IPS DF 6.9 (cell line): ENCODE measurements around the gene BHLHE23.

Experiments
- DNase-seq: peaks from one replicate; pipeline ENCODE4 v3.0.0-alpha.2; 2013; ENCODE audit warnings: low read depth, low spot score
- H3K27ac ChIP-seq: one replicate; pipeline ENCODE4 v1.5.1; 2013; ENCODE audit warnings: low read length, control low read depth
- H3K27me3 ChIP-seq: 2 replicates; pipeline ENCODE4 v1.6.1; 2013; ENCODE audit warnings: mild to moderate bottlenecking, low read length; ENCODE audit not compliant: control insufficient read depth, insufficient read depth
- H3K36me3 ChIP-seq: 2 replicates; pipeline ENCODE4 v1.6.1; 2013; ENCODE audit warnings: low read length; ENCODE audit not compliant: control insufficient read depth, insufficient read depth
- H3K4me1 ChIP-seq: 2 replicates; pipeline ENCODE4 v1.6.1; 2013; ENCODE audit warnings: low read length; ENCODE audit not compliant: control insufficient read depth, insufficient read depth
- H3K4me3 ChIP-seq: 2 replicates; pipeline ENCODE4 v1.5.1; 2013; ENCODE audit warnings: mild to moderate bottlenecking, low read length
- H3K9me3 ChIP-seq: 2 replicates; pipeline ENCODE4 v1.6.1; 2013; ENCODE audit warnings: low read length, inconsistent platforms; ENCODE audit not compliant: control insufficient read depth, insufficient read depth
- WGBS: extraction: QIAGEN DNeasy Blood & Tissue Kit; methylation state at CpG from one replicate; pipeline ENCODE4 v1.1.7; 2013; ENCODE audit warnings: mixed read lengths, missing lambda C conversion rate; ENCODE audit not compliant: insufficient read length, insufficient coverage; 5-methylcytosine and 5-hydroxymethylcytosine counted together

The BHLHE23 gene

DNA sequence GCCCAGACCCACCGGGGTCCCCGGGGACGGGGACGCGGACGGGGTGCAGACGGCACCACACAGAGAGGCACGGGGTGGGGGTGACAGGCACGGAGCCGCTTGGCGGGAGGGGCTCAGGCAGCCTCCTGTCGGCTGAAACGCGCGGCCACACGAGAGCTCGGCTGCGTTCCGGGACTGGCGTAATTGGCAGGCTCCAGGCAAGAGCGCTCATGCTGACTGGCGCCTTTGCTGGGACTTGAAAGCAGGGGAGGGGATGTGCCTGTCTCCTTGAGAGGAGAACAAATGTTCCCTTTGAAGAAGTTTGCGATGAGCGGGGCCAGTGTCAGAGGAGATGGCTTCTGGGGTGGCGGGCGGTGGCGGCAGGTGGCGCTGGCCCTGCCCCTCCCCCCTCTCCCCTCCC lies 25.8 kb downstream of the BHLHE23 start:
- no peaks in the 10 kb centered on the region for H3K36me3 ChIP-seq
- H3K27ac ChIP-seq, result no peak overlapping the region
- no peak for DNase-seq
- H3K27me3 ChIP-seq, result no peaks in the 10 kb centered on the region
- H3K4me3 ChIP-seq, result no peak overlapping the region
- H3K4me1 ChIP-seq, result 0 out of 2 replicates have a peak, but pooled peaks cover 5% of the 10 kb centered on the region
- no CpG with 5 or more reads among the region's 28 CpGs for WGBS
- no peaks in the 10 kb centered on the region for H3K9me3 ChIP-seq

DNA sequence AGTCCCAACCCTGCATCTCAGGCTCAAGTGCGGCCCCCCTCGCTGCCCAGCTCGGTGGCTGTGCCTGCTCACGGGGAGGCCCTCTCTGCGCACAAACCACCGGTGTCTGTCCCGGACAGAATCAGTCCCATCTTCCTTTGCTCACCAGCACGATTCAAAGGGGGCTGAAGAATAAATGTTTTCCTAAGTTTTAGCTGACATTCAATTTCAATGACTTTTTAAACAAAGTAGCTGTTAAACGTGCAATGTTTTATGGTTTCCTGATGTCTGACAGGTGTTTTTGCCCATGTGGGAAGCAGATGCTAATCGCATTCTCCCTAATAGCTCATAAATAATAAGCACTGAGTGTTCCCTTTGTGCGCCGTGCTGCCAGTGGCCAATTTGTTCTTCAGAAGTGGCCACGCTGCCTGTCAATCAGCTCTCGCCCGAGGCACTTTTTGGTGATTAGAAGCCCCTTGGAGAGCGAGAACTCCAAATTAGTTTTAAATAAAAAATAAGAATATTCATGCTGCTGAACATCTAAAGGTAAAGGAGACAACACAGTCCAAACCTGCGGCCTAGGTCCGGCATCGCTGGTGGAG lies 26.3 kb downstream of the BHLHE23 start:
- no peaks in the 10 kb centered on the region for H3K27me3 ChIP-seq
- WGBS, result no CpG with 5 or more reads among the region's 19 CpGs
- no peak overlapping the region for H3K4me3 ChIP-seq
- H3K9me3 ChIP-seq, result no peaks in the 10 kb centered on the region
- no peaks in the 10 kb centered on the region for H3K36me3 ChIP-seq
- H3K4me1 ChIP-seq, result 0 out of 2 replicates have a peak, but pooled peaks cover 5% of the 10 kb centered on the region
- DNase-seq, result no peak
- H3K27ac ChIP-seq, result no peak overlapping the region

DNA sequence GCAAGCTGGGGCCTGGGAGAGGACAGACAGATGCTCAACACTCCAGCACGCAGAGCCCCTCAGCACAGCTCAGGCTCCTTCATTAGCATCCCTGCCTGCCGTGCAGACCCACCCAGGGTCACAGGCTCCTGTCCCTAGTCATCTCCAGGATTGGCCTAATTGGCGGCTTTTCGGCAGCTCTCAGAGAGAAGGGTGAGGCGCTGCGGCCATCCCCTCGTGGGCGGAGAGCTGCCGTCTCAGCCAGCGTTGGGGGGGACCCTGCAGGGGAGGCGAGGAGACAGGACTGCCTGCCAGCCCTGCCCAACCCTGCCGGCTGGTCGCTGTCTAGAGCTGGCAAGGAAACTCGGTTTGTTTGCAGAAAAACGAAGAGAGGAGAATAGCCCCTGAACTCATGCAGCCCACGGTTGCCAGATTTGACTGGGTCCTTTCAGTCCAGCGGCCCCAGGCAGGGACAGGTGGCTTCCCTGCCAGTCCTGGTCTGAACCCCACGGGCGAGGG lies 26.8 kb downstream of the BHLHE23 start:
- Histone ChIP-seq H3K4me1 (0 out of 2 replicates have a peak, but pooled peaks cover 5% of the 10 kb centered on the region), H3K27me3 (no peaks in the 10 kb centered on the region), H3K4me3 (no peak overlapping the region), H3K9me3 (no peaks in the 10 kb centered on the region), H3K36me3 (no peaks in the 10 kb centered on the region), H3K27ac (no peak overlapping the region)
- no CpG with 5 or more reads among the region's 19 CpGs for WGBS
- no peak for DNase-seq

DNA sequence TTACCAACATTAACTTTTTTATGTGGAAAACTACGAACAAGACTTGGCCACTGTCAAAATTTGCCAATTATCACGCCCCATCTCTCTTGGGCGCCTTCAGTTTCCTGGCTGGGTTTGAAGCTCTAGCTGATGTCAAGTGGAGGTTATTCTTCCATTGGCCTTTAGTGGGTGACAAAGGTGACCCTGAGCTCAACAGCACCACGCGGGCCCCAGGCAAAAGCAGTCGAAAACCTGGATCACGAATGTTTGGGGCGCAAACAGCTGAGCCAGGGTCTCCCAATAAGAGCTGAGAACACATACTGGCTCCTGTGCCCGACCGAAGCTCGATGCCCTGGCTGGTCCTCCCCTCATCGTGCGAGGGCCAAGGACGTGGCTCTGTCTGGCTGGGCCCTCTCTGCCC lies 27.5 kb downstream of the BHLHE23 start:
- DNase-seq, result no peak
- H3K27me3 ChIP-seq, result no peaks in the 10 kb centered on the region
- no peak overlapping the region for H3K27ac ChIP-seq
- no peaks in the 10 kb centered on the region for H3K9me3 ChIP-seq
- WGBS, result no CpG with 5 or more reads among the region's 14 CpGs
- no peaks in the 10 kb centered on the region for H3K36me3 ChIP-seq
- H3K4me3 ChIP-seq, result no peak overlapping the region
- H3K4me1 ChIP-seq, result peaks cover 6% of the 10 kb centered on the region

DNA sequence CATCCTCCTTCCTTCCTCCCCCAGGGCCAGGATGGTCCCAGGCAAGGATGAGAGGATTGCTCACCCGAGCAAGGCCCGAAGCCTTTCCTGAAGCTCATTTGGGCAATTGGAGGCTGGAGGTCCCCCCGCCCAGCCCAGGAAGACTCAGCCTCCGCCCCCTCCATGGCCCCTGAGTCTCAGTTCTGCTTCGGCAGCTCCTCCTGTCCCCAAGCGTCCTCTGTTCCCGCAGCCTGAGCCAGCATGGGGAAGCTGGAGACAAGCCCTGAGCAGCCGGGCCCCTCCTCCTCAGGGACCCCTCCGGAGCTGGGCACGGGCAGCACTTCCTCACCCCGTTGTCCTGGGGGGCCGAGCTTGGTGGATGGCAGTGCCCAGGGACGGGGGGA lies 28.2 kb downstream of the BHLHE23 start:
- no peak overlapping the region for H3K4me3 ChIP-seq
- H3K4me1 ChIP-seq, result peaks cover 8% of the 10 kb centered on the region
- no peaks in the 10 kb centered on the region for H3K36me3 ChIP-seq
- no peak overlapping the region for H3K27ac ChIP-seq
- H3K27me3 ChIP-seq, result no peaks in the 10 kb centered on the region
- no CpG with 5 or more reads among the region's 13 CpGs for WGBS
- no peak for DNase-seq
- H3K9me3 ChIP-seq, result no peaks in the 10 kb centered on the region

DNA sequence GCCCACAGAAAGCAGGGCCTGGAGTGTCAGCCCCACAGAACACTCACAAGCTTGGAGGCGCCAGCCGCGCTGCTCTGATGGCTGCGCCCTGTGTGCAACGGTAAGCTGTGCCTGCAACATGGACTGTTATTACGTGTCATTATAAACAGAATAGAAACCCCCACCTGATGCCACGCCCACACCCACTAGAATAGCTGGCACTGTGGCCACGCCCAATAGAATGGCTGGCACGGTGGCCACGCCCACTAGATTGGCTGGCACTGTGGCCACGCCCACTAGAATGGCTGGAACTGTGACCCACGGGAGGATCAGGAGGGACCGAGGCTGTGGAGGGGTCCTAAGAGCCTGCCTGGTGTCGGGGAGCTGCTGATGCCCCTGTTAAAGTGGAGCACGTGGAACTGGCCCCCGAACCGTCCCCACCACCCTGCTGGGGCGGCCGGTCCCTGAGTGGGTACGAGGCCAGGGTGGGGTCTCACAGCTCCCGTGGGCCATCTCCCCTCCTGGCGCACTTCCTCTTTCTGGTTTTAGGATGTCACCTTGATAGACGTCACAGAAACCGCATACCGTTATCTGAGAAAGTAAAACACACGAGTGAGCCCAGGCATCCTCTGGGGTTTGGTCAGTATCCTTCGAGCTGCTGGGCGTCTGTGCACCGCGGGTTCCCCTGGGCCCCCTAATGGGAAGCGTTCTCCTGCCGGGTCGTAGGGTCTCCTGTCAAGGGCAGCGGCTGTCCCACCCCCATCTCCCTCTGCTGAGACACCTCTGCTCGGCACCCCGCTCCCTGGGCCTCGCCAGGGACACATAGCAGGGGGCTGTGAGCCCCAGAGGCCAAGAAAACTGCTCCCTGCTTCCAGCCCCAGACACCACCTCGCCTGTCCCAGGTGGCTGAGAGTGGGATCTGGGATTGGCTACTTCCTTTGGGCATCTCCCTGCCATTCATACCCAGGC lies 28.9 kb downstream of the BHLHE23 start:
- Histone ChIP-seq H3K4me3 (no peak overlapping the region), H3K27ac (no peak overlapping the region), H3K36me3 (no peaks in the 10 kb centered on the region), H3K4me1 (peaks cover 8% of the 10 kb centered on the region), H3K9me3 (no peaks in the 10 kb centered on the region), H3K27me3 (peaks cover 6% of the 10 kb centered on the region; the same call in 1 of the 2 replicates)
- no peak for DNase-seq
- WGBS, result no CpG with 5 or more reads among the region's 38 CpGs

DNA sequence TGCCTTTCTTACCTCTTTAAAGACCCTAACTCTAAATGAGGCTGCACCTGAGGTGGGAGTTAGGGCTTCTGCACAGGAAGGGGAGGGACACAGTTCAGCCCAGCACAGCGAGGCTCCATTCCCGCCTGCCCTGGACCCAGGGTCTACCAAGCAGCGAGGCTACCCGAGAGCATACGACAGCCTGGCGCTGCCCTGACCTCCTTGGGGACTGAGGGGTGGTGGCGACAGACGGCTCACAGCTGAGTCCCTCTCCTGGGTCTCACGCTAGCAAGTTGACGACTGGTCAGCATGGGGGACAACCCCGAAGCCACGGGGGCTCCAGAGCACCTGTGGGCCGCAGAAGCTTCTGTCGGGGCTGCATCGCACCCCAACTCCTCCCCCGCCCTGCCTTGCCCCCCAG lies 29.9 kb downstream of the BHLHE23 start:
- Histone ChIP-seq H3K27ac (no peak overlapping the region), H3K4me1 (peaks cover 8% of the 10 kb centered on the region), H3K9me3 (no peaks in the 10 kb centered on the region), H3K36me3 (no peaks in the 10 kb centered on the region), H3K4me3 (no peak overlapping the region), H3K27me3 (peaks cover 6% of the 10 kb centered on the region; the same call in 1 of the 2 replicates)
- no peak for DNase-seq
- no CpG with 5 or more reads among the region's 16 CpGs for WGBS

DNA sequence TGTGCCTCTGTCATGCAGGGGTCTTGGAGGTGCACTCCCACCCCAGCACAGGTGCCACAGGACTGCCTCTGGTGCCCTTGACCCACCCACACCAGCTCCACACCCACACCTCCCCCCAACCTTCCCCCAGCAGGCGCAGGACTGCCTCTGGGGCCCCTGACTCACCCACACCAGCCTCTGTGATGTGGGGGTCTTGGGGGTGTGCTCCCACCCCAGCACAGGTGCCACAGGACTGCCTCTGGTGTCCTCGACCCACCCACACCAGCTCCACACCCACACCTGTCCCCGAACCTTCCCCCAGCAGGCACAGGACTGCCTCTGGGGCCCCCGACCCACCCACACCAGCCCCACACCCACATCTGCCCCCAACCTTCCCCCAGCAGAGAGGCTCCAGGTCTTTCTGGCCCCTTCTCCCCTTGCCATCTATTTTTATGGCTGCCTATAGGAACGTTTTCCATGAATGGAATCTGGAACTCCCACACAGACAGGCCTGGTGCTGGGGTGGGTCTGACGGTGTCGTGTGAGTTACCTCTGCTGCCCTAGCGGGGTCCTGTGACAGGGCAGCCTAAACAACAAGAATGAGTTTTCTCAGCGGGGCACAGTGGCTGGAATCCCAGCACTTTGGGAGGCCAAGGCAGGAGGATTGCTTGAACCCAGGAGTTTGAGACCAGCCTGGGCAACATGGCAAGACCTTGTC lies 30.8 kb downstream of the BHLHE23 start:
- peaks cover 8% of the 10 kb centered on the region for H3K4me1 ChIP-seq
- H3K27me3 ChIP-seq, result peaks cover 6% of the 10 kb centered on the region; the same call in 1 of the 2 replicates
- no CpG with 5 or more reads among the region's 9 CpGs for WGBS
- no peaks in the 10 kb centered on the region for H3K9me3 ChIP-seq
- DNase-seq, result no peak
- no peak overlapping the region for H3K27ac ChIP-seq
- no peaks in the 10 kb centered on the region for H3K36me3 ChIP-seq
- H3K4me3 ChIP-seq, result no peak overlapping the region

DNA sequence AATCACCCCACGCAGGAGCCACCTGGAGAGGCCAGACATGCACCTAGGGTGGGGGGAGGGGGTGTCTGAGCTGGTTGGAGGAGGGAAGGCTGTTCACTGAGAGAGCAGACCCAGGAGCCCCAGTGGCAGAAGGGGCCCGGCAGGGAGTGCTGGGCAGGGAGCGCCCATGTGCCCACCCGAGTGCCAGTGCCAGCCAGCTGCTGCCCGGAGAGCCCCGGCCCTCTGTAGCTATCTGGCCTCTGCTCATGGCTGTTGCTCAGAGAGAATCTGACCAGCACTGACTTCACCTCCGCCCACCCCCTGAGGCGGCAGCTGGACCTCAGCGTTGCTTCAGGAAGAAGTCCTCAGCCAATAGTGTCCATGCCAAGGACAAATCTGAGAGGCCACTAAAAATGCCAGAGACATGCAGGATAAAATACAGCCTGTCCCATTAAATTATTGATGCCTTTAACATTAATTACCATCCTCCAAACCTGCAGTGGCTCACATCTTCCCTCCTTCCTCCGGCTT lies 31.5 kb downstream of the BHLHE23 start:
- DNase-seq, result no peak
- H3K36me3 ChIP-seq, result no peaks in the 10 kb centered on the region
- H3K4me3 ChIP-seq, result no peak overlapping the region
- no CpG with 5 or more reads among the region's 10 CpGs for WGBS
- H3K27ac ChIP-seq, result no peak overlapping the region
- H3K4me1 ChIP-seq, result peaks cover 8% of the 10 kb centered on the region
- H3K9me3 ChIP-seq, result no peaks in the 10 kb centered on the region
- peaks cover 6% of the 10 kb centered on the region; the same call in 1 of the 2 replicates for H3K27me3 ChIP-seq
